Testis (tissue), 2 donors: ENCODE results near the gene POLR1F.

Experiments used
- CTCF ChIP-seq, 3 experiments: fragments of 450-650 bp in 2 of 3; fragments of 200-600 bp in 1 of 3; sonication (generic) in 1 of 3; IDR thresholded peaks; one replicate each; pipeline ENCODE4 v1.5.1; 2016 to 2019; ENCODE audit warnings: antibody characterized with exemption in 3 of 3, mild to moderate bottlenecking in 2 of 3, moderate library complexity in 1 of 3
- POLR2A ChIP-seq: fragments of 450-650 bp; IDR thresholded peaks from one replicate; pipeline ENCODE4 v1.6.1; 2017; ENCODE audit warnings: antibody characterized with exemption, mild to moderate bottlenecking, moderate library complexity

- TF ChIP-seq POLR2A (no peak), CTCF (IDR thresholded peaks at IDR 0.05) (no peak)
Measured at GRCh38 chr7:19715499-19715898, 6.7 kb upstream of the POLR1F start.
